Pancreas (tissue), 10 donors: ENCODE data around the gene TCAF1. TPM values are rescaled to one million over a fixed set of nuclear protein-coding genes. Genes with fewer than 3 reads are reported as not detected.
A peak's percentile ranks its signal among the peaks of the same experiment; 100 is the strongest.

Experiments used
- ATAC-seq, 4 donors: fragments of 200-7000 bp; cut with Tn5 transposase; one replicate each; pipeline versions ENCODE4 v1.8.0 to v1.9.1; 2020; ENCODE audit warnings: mild to moderate bottlenecking in 4 of 4, moderate library complexity in 4 of 4
- DNase-seq, 6 donors: peaks; one replicate each; pipeline ENCODE4 v3.0.0-alpha.2; 2020
- FAIRE-seq: peaks from 2 replicates; lab custom pipeline; 2012; peaks lifted over from hg19 to GRCh38; lab: Jason Lieb, UNC
- H3K27ac ChIP-seq, 4 donors: fragments of 200-600 bp; sonication (generic); 1 replicate in 3 of 4; 2 replicates in 1 of 4; pipeline versions ENCODE4 v1.5.0 to v1.8.0; 2020
- H3K27me3 ChIP-seq, 4 donors: fragments of 200-600 bp; one replicate each; pipeline ENCODE4 v1.8.0; 2021
- H3K36me3 ChIP-seq, 3 donors: fragments of 200-600 bp; sonication (generic) in 1 of 3; one replicate each; pipeline versions ENCODE4 v1.5.0 to v1.8.0; 2020 to 2021
- H3K4me1 ChIP-seq, 3 donors: fragments of 200-600 bp; one replicate each; pipeline ENCODE4 v1.8.0; 2021
- H3K4me3 ChIP-seq, 4 donors: fragments of 200-600 bp; sonication (generic) in 2 of 4; one replicate each; pipeline versions ENCODE4 v1.5.0 to v1.8.0; 2020 to 2021
- H3K9me3 ChIP-seq, 4 donors: fragments of 200-600 bp; one replicate each; pipeline ENCODE4 v1.8.0; 2021
- CTCF ChIP-seq, 4 donors: fragments of 200-600 bp; sonication (generic) in 3 of 4; IDR thresholded peaks; one replicate each; pipeline versions ENCODE4 v1.5.0 to v1.8.0; 2021; ENCODE audit warnings: antibody characterized with exemption in 4 of 4
- WGBS, 2 donors: extraction: QIAGEN DNeasy Blood & Tissue Kit; methylation state at CpG; one replicate each; pipeline ENCODE4 v1.1.7; 2013; 5-methylcytosine and 5-hydroxymethylcytosine counted together
- intact Hi-C, 3 donors: fragments of 100-400 bp; cut with DNase I; formaldehyde crosslinking; loops; one replicate each; pipeline versions ENCODE4 v1.11.1 to v1.14.2; 2022
- polyA plus RNA-seq, 2 donors: library from polyadenylated mRNA; stranded (reverse); fragments of 200-250 nt; gene quantifications; one replicate each; pipeline ENCODE4 v1.2.3, GENCODE V29; 2013
- total RNA-seq, 6 donors: library from RNA; stranded (reverse); fragmentation: NEBNext Ultra II Directional in 4 of 6; extraction: Animal tissue kit (Norgen Biotek cat#: 25700) in 4 of 6; gene quantifications; one replicate each; pipeline versions ENCODE4 v1.2.1 to v1.2.4, GENCODE V29; 2021 to 2023
- donor health status: healthy with polysubstance abuse.
- donor health status: DM: no; HTN: no; CAD: no; lungs with moderate emphysema.
- donor health status: DM: no; HTN: no; CAD: no.
- donor health status: control.
- donor health status: control.
- donor health status: Bipolar disorder and iron deficiency.
- donor health status: DM: yes; HTN: yes; CAD: no.
- donor health status: DM: no; HTN: no; CAD: no.
- donor health status: DM: no; HTN: no; CAD: no.
- donor health status: DM: yes; HTN: yes; CAD: no.

Gene TCAF1
- total and polyA plus RNA-seq, 8 donors = 9.1 to 30.5 (median 19.2) TPM

GRCh38 chr7:143886826-143887477 lies 15.0 kb downstream of the TCAF1 start:
- FAIRE-seq (no peak), ATAC-seq (no peak), DNase-seq (no peak)
- H3K36me3 ChIP-seq = no peaks in the 10 kb centered on the region
- no peak overlapping the region for H3K4me3 ChIP-seq
- no peak for TF ChIP-seq CTCF (IDR thresholded peaks at IDR 0.05)
- WGBS, 2 donors = 96% methylated on average over 6 of the region's 6 CpGs
- H3K27ac ChIP-seq = no peak overlapping the region
- intact Hi-C loops = no loop called here
- H3K4me1 ChIP-seq = no peaks in the 10 kb centered on the region
- no peaks in the 10 kb centered on the region for H3K27me3 ChIP-seq
- H3K9me3 ChIP-seq = no peaks in the 10 kb centered on the region

GRCh38 chr7:143885951-143886350 lies 16.0 kb downstream of the TCAF1 start:
- Histone ChIP-seq H3K4me1 (no peaks in the 10 kb centered on the region), H3K36me3 (no peaks in the 10 kb centered on the region), H3K4me3 (no peak overlapping the region), H3K27ac (no peak overlapping the region), H3K9me3 (no peaks in the 10 kb centered on the region), H3K27me3 (no peaks in the 10 kb centered on the region)
- DNase-seq (no peak), ATAC-seq (no peak), FAIRE-seq (no peak)
- intact Hi-C loops = no loop called here
- 86 to 92% methylated on average over 3 of the region's 3 CpGs for WGBS, 2 donors
- TF ChIP-seq CTCF (IDR thresholded peaks at IDR 0.05) = no peak

GRCh38 chr7:143884969-143885559 lies 16.9 kb downstream of the TCAF1 start:
- FAIRE-seq = no peak
- peak in 3 of 4 donors; percentile 41 to 82 (median 66) for ATAC-seq
- no peaks in the 10 kb centered on the region for H3K4me1 ChIP-seq
- no peak for TF ChIP-seq CTCF (IDR thresholded peaks at IDR 0.05)
- H3K36me3 ChIP-seq = no peaks in the 10 kb centered on the region
- no peak overlapping the region for H3K27ac ChIP-seq
- peak in 2 of 6 donors; percentile 19 to 63 for DNase-seq
- no peaks in the 10 kb centered on the region for H3K27me3 ChIP-seq
- intact Hi-C loops = no loop called here
- WGBS, 2 donors = 49 to 52% methylated on average over 38 of the region's 38 CpGs
- H3K4me3 ChIP-seq = peak overlapping the region in 1 of 4 donors; percentile 17
- H3K9me3 ChIP-seq = no peaks in the 10 kb centered on the region

GRCh38 chr7:143884241-143884968 lies 17.6 kb downstream of the TCAF1 start:
- no peak for TF ChIP-seq CTCF (IDR thresholded peaks at IDR 0.05)
- Histone ChIP-seq H3K4me3 (peak overlapping the region in 1 of 4 donors; percentile 17), H3K36me3 (no peaks in the 10 kb centered on the region), H3K9me3 (no peaks in the 10 kb centered on the region), H3K27me3 (no peaks in the 10 kb centered on the region), H3K27ac (no peak overlapping the region), H3K4me1 (no peaks in the 10 kb centered on the region)
- FAIRE-seq = no peak
- WGBS, 2 donors = 82 to 88% methylated on average over 11 of the region's 11 CpGs
- no peak for ATAC-seq
- DNase-seq = no peak
- intact Hi-C loops = no loop called here
